Astrocyte of the cerebellum (primary cell): ENCODE data around the gene SLC4A4.
A peak's percentile ranks its signal among the peaks of the same experiment; 100 is the strongest.

ENCODE experiments used
- DNase-seq: peaks from one replicate; pipeline ENCODE4 v3.0.0-alpha.2; 2011; ENCODE audit warnings: low read depth
- H3K4me3 ChIP-seq: 2 replicates; pipeline ENCODE4 v1.5.1; 2011; ENCODE audit warnings: mild to moderate bottlenecking, low read depth, low read length, moderate library complexity
- CTCF ChIP-seq: IDR thresholded peaks from 2 replicates; pipeline ENCODE4 v1.5.1; 2012; ENCODE audit warnings: low read length, low read depth, moderate library complexity, mild to moderate bottlenecking; ENCODE audit errors: missing control alignments
- in situ Hi-C: cut with HindIII; loops from 2 replicates; pipeline ENCODE4 v1.10.0; 2017; ENCODE audit warnings: low sequenced_read_pairs

The SLC4A4 gene

GRCh38 chr4:71380788-71381187 lies 42.0 kb downstream of the SLC4A4 start:
- no peak for DNase-seq
- TF ChIP-seq CTCF, result no peak
- no peak overlapping the region for H3K4me3 ChIP-seq
- in situ Hi-C loops, result no loop called here

- H3K4me3 ChIP-seq, result no peak overlapping the region
- in situ Hi-C loops, result no loop called here
- TF ChIP-seq CTCF, result no peak
- no peak for DNase-seq
These were observed 43.5 kb downstream of the SLC4A4 start for GRCh38 chr4:71382125-71382899.

GRCh38 chr4:71382900-71383560 lies 44.2 kb downstream of the SLC4A4 start:
- H3K4me3 ChIP-seq, result no peak overlapping the region
- DNase-seq, result no peak
- in situ Hi-C loops, result no loop called here
- TF ChIP-seq CTCF, result no peak

GRCh38 chr4:71383984-71384383 lies 45.2 kb downstream of the SLC4A4 start:
- in situ Hi-C loops, result no loop called here
- no peak for DNase-seq
- no peak overlapping the region for H3K4me3 ChIP-seq
- TF ChIP-seq CTCF, result no peak

GRCh38 chr4:71389149-71389827 lies 50.5 kb downstream of the SLC4A4 start:
- in situ Hi-C loops, result no loop called here
- TF ChIP-seq CTCF, result no peak
- no peak overlapping the region for H3K4me3 ChIP-seq
- DNase-seq, result peak; percentile 15

- no peak overlapping the region for H3K4me3 ChIP-seq
- TF ChIP-seq CTCF, result no peak
- DNase-seq, result no peak
- in situ Hi-C loops, result no loop called here
These were observed 53.3 kb downstream of the SLC4A4 start for GRCh38 chr4:71392109-71392508.
